ENCODE data around the gene SMPD3. TPM values are rescaled to one million over a fixed set of nuclear protein-coding genes. Genes with fewer than 3 reads are reported as not detected.

Gene SMPD3
- total and polyA plus RNA-seq, 2 of the 4 experiments (the other 2 are of a cell fraction): not detected

GRCh38 chr16:68458101-68458500, 9.8 kb upstream of the SMPD3 start:
- ChIA-PET CTCF (interaction anchor here (0.6 kb wide), 1 partner anchor 133 kb away, joined by 3 read pairs; no protein-coding TSS in a partner anchor), POLR2A (ENCODE audit: unreplicated experiment) (no interaction called here)
- in situ Hi-C loops (cut with MboI; ENCODE audit: low sequenced_read_pairs) (no loop called here), dilution Hi-C loops (cut with HindIII; ENCODE audit: low sequenced_read_pairs, unreplicated experiment) (no loop called here), intact Hi-C loops (cut with micrococcal nuclease) (no loop called here)
- DNase-seq: no peak
- Histone ChIP-seq H3K27ac (ENCODE audit: insufficient read depth, low read length) (no peak overlapping the region), H3K18ac (ENCODE audit: low read depth, low read length) (no peak overlapping the region), H4K8ac (ENCODE audit: low read depth in 2 of 2, low read length in 2 of 2) (no peak overlapping the region), H3K36me3 (ENCODE audit: control insufficient read depth, insufficient read depth, low read length) (no peaks in the 10 kb centered on the region), H2AK5ac (ENCODE audit: low read depth, low read length) (no peak overlapping the region), H3K27me3 (ENCODE audit: control insufficient read depth, insufficient read depth, low read length) (peaks cover 20% of the 10 kb centered on the region), H3K4ac (ENCODE audit: low read depth, low read length) (no peak overlapping the region), H3K9ac (ENCODE audit: low read depth, low read length) (no peak overlapping the region), H4K20me1 (ENCODE audit: insufficient read depth, low read length) (no peaks in the 10 kb centered on the region), H3K4me3 (ENCODE audit: insufficient read depth, low read depth, low read length) (no peak overlapping the region), H3K14ac (replicated peaks; ENCODE audit: low read depth, low read length) (no peak overlapping the region), H4K91ac (ENCODE audit: insufficient read depth, low read depth, low read length) (no peak overlapping the region), H2BK20ac (ENCODE audit: low read depth, low read length) (no peak overlapping the region), H3K4me2 (ENCODE audit: low read depth, low read length) (no peak overlapping the region), H3K9me1 (ENCODE audit: insufficient read depth, low read length) (no peaks in the 10 kb centered on the region), H4K5ac (ENCODE audit: low read depth, low read length) (no peak overlapping the region), H3K4me1 (ENCODE audit: control insufficient read depth, insufficient read depth, low read length) (no peaks in the 10 kb centered on the region), H2AK9ac (replicated peaks; ENCODE audit: low read depth, low read length, poor library complexity) (no peak overlapping the region), H3K79me1 (ENCODE audit: low read depth in 1 of 2, low read length in 2 of 2) (no peaks in the 10 kb centered on the region), H2BK5ac (ENCODE audit: low read depth, low read length, poor library complexity, severe bottlenecking) (no peak overlapping the region), H3K56ac (ENCODE audit: extremely low read depth, insufficient read depth, low read length) (no peak overlapping the region), H3K23ac (ENCODE audit: low read depth, low read length) (no peak overlapping the region), H2BK120ac (ENCODE audit: low read depth, low read length) (no peak overlapping the region), H2AFZ (replicated peaks; ENCODE audit: low read length, poor library complexity) (no peak overlapping the region), H3K9me3 (ENCODE audit: control insufficient read depth, insufficient read depth, low read length) (no peaks in the 10 kb centered on the region; the same call in 1 of the 2 replicates), H2BK15ac (ENCODE audit: low read depth, low read length) (no peak overlapping the region)
- BruUV-seq (replicated peaks): no TSS peak
- WGBS, 2 experiments (ENCODE audit: extremely low coverage in 2 of 2, insufficient read length in 1 of 2): no CpG with 5 or more reads among the region's 3 CpGs
- no peak for ATAC-seq (ENCODE audit: low read depth)
- TF ChIP-seq USF2 (IDR thresholded peaks at IDR 0.05; ENCODE audit: low read depth, low read length) (no peak), NFE2L2 (IDR thresholded peaks at IDR 0.05; ENCODE audit: low read depth, low read length) (no peak), SMC3 (IDR thresholded peaks at IDR 0.05; ENCODE audit: low read depth, low read length) (no peak), MAFK (IDR thresholded peaks at IDR 0.05; ENCODE audit: low read depth, low read length) (no peak), MXI1 (IDR thresholded peaks at IDR 0.05; ENCODE audit: borderline replicate concordance, low read depth, low read length) (no peak), CHD1 (IDR thresholded peaks at IDR 0.05; ENCODE audit: low read depth, low read length) (no peak), CEBPB (IDR thresholded peaks at IDR 0.05; ENCODE audit: low read depth, low read length) (no peak), RAD21 (IDR thresholded peaks at IDR 0.05; ENCODE audit: low read length) (no peak), POLR2A (IDR thresholded peaks at IDR 0.05; ENCODE audit: low read depth, low read length) (no peak), RCOR1 (IDR thresholded peaks at IDR 0.05; ENCODE audit: insufficient replicate concordance, low read length) (no peak), BHLHE40 (IDR thresholded peaks at IDR 0.05; ENCODE audit: low read depth, low read length) (no peak), CTCF (conservative IDR thresholded peaks at IDR 0.05; ENCODE audit: low read depth, low read length) (no peak), MAZ (IDR thresholded peaks at IDR 0.05; ENCODE audit: borderline replicate concordance, low read depth, low read length) (no peak), FOS (IDR thresholded peaks at IDR 0.05; ENCODE audit: low read depth, low read length) (no peak), ELK1 (IDR thresholded peaks at IDR 0.05; ENCODE audit: borderline replicate concordance, low read depth, low read length) (no peak), RFX5 (IDR thresholded peaks at IDR 0.05; ENCODE audit: low read depth, low read length) (no peak)

All from IMR-90 (cell line).